Osteoblast (primary cell): ENCODE measurements around the gene FGFR3. TPM values are rescaled to one million over a fixed set of nuclear protein-coding genes. Genes with fewer than 3 reads are reported as not detected.

ENCODE experiments used
- DNase-seq: peaks from one replicate; pipeline ENCODE4 v3.0.0; 2011; ENCODE audit warnings: low spot score, mixed read lengths; ENCODE audit not compliant: insufficient read length; ENCODE audit errors: missing footprints
- H2AFZ ChIP-seq: 2 replicates; pipeline ENCODE4 v1.6.0; 2011; ENCODE audit warnings: mild to moderate bottlenecking, low read length
- H3K27ac ChIP-seq: 2 replicates; pipeline ENCODE4 v1.5.1; 2011; ENCODE audit warnings: mild to moderate bottlenecking, low read depth, low read length, moderate library complexity
- H3K27me3 ChIP-seq: 2 replicates; pipeline ENCODE4 v1.6.0; 2012; ENCODE audit warnings: mild to moderate bottlenecking, control low read depth, inconsistent platforms, low read length, moderate library complexity; ENCODE audit not compliant: insufficient read depth
- H3K36me3 ChIP-seq: 2 replicates; pipeline ENCODE4 v1.5.1; 2011; ENCODE audit warnings: mild to moderate bottlenecking, low read length, control low read depth, moderate library complexity; ENCODE audit not compliant: insufficient read depth
- H3K4me1 ChIP-seq: 2 replicates; pipeline ENCODE4 v1.5.1; 2011; ENCODE audit warnings: mild to moderate bottlenecking, low read length, control low read depth, moderate library complexity; ENCODE audit not compliant: insufficient read depth
- H3K4me2 ChIP-seq: 2 replicates; pipeline ENCODE4 v1.6.0; 2011; ENCODE audit warnings: mild to moderate bottlenecking, low read length; ENCODE audit not compliant: insufficient read depth
- H3K4me3 ChIP-seq: fragments of 200-600 bp; sonication (generic); 3 replicates; pipeline ENCODE4 v1.5.1; 2012; ENCODE audit warnings: mild to moderate bottlenecking, low read length, inconsistent platforms; ENCODE audit not compliant: insufficient read depth
- H3K79me2 ChIP-seq: 2 replicates; pipeline ENCODE4 v1.6.0; 2012; ENCODE audit warnings: mild to moderate bottlenecking, low read length, control low read depth, inconsistent platforms; ENCODE audit not compliant: insufficient read depth
- H3K9me3 ChIP-seq: 2 replicates; pipeline ENCODE4 v1.5.1; 2011; ENCODE audit warnings: low read depth, low read length, control low read depth
- H4K20me1 ChIP-seq: 2 replicates; pipeline ENCODE4 v1.6.0; 2012; ENCODE audit warnings: mild to moderate bottlenecking, low read length, control low read depth; ENCODE audit not compliant: insufficient read depth
- total RNA-seq: library from RNA; depleted of rRNA; stranded (reverse); fragments of >200 nt; gene quantifications from 2 replicates; pipeline ENCODE4 v1.2.3, GENCODE V29; 2012
- TF ChIP-seq, protein P1 (sequence below): IDR thresholded peaks from 2 replicates; pipeline ENCODE4 v1.5.1; 2011; ENCODE audit warnings: mild to moderate bottlenecking, low read depth, low read length, moderate library complexity; ENCODE audit errors: extremely low read depth

FGFR3 gene
- total RNA-seq, 1 donor = 0.36 TPM

GRCh38 chr4:1803523-1804423 lies 10.7 kb downstream of the FGFR3 start:
- H3K4me2 ChIP-seq = no peak overlapping the region
- TF ChIP-seq, protein P1, sequence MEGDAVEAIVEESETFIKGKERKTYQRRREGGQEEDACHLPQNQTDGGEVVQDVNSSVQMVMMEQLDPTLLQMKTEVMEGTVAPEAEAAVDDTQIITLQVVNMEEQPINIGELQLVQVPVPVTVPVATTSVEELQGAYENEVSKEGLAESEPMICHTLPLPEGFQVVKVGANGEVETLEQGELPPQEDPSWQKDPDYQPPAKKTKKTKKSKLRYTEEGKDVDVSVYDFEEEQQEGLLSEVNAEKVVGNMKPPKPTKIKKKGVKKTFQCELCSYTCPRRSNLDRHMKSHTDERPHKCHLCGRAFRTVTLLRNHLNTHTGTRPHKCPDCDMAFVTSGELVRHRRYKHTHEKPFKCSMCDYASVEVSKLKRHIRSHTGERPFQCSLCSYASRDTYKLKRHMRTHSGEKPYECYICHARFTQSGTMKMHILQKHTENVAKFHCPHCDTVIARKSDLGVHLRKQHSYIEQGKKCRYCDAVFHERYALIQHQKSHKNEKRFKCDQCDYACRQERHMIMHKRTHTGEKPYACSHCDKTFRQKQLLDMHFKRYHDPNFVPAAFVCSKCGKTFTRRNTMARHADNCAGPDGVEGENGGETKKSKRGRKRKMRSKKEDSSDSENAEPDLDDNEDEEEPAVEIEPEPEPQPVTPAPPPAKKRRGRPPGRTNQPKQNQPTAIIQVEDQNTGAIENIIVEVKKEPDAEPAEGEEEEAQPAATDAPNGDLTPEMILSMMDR = no peak
- H3K4me3 ChIP-seq = no peak overlapping the region
- H2AFZ ChIP-seq = no peak overlapping the region
- no peaks in the 10 kb centered on the region for H3K27me3 ChIP-seq
- no peaks in the 10 kb centered on the region for H3K36me3 ChIP-seq
- no peaks in the 10 kb centered on the region for H3K9me3 ChIP-seq
- H4K20me1 ChIP-seq = no peaks in the 10 kb centered on the region
- H3K79me2 ChIP-seq = no peaks in the 10 kb centered on the region
- H3K4me1 ChIP-seq = no peaks in the 10 kb centered on the region
- H3K27ac ChIP-seq = no peak overlapping the region
- no peak for DNase-seq

- H2AFZ ChIP-seq = no peak overlapping the region
- H3K4me2 ChIP-seq = no peak overlapping the region
- H3K36me3 ChIP-seq = no peaks in the 10 kb centered on the region
- H3K4me3 ChIP-seq = no peak overlapping the region
- DNase-seq = no peak
- peaks cover 8% of the 10 kb centered on the region for H4K20me1 ChIP-seq
- TF ChIP-seq, protein P1 = no peak
- H3K27me3 ChIP-seq = no peaks in the 10 kb centered on the region
- no peak overlapping the region for H3K27ac ChIP-seq
- no peaks in the 10 kb centered on the region for H3K79me2 ChIP-seq
- no peaks in the 10 kb centered on the region for H3K9me3 ChIP-seq
- H3K4me1 ChIP-seq = no peaks in the 10 kb centered on the region
These were observed 11.8 kb downstream of the FGFR3 start for GRCh38 chr4:1804638-1805492.

DNA sequence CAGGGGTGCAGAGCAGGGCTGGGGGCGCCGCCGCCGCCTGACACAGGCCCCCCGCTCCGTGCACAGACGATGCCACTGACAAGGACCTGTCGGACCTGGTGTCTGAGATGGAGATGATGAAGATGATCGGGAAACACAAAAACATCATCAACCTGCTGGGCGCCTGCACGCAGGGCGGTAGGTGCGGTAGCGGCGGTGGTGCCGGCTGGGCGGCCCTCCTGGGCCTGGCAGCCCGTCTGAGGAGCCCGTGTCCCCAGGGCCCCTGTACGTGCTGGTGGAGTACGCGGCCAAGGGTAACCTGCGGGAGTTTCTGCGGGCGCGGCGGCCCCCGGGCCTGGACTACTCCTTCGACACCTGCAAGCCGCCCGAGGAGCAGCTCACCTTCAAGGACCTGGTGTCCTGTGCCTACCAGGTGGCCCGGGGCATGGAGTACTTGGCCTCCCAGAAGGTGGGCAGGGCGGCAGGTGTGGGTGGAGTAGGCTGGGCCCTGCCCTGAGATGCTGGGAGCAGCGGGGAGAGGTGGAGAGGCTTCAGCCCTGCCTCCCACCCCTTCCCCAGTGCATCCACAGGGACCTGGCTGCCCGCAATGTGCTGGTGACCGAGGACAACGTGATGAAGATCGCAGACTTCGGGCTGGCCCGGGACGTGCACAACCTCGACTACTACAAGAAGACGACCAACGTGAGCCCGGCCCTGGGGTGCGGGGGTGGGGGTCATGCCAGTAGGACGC lies 12.6 kb downstream of the FGFR3 start:
- H3K4me1 ChIP-seq = no peaks in the 10 kb centered on the region
- H4K20me1 ChIP-seq = peaks cover 14% of the 10 kb centered on the region
- no peak for DNase-seq
- TF ChIP-seq, protein P1 = no peak
- H3K36me3 ChIP-seq = no peaks in the 10 kb centered on the region
- no peak overlapping the region for H3K4me3 ChIP-seq
- no peaks in the 10 kb centered on the region for H3K27me3 ChIP-seq
- no peak overlapping the region for H2AFZ ChIP-seq
- no peaks in the 10 kb centered on the region for H3K9me3 ChIP-seq
- no peak overlapping the region for H3K4me2 ChIP-seq
- H3K79me2 ChIP-seq = no peaks in the 10 kb centered on the region
- no peak overlapping the region for H3K27ac ChIP-seq
